Neural cell (in vitro differentiated cells): ENCODE measurements around the gene OR7A17. TPM values are rescaled to one million over a fixed set of nuclear protein-coding genes. Genes with fewer than 3 reads are reported as not detected.

Source experiments
- H2AFZ ChIP-seq: fragments of 200-600, 300-800 bp; sonication (generic), shearing (Covaris generic); 2 replicates; pipeline ENCODE4 v1.6.0; 2014; ENCODE audit warnings: low read depth, mild to moderate bottlenecking, antibody characterized with exemption, low read length, moderate library complexity
- H3F3A ChIP-seq: fragments of 200-600 bp; shearing (Covaris generic); 2 replicates; pipeline ENCODE4 v1.6.1; 2016; ENCODE audit warnings: mild to moderate bottlenecking, moderate library complexity, mixed read lengths, antibody characterized with exemption, low read length; ENCODE audit not compliant: insufficient read depth, poor library complexity, severe bottlenecking
- H3K27ac ChIP-seq: fragments of 200-600, 300-800 bp; sonication (generic), shearing (Covaris generic); 2 replicates; pipeline ENCODE4 v1.5.1; 2014; ENCODE audit warnings: mild to moderate bottlenecking, low read length, moderate library complexity
- H3K27me3 ChIP-seq: fragments of 300-800, 200-600 bp; sonication (generic), shearing (Covaris generic); 2 replicates; pipeline ENCODE4 v1.6.0; 2014; ENCODE audit warnings: mild to moderate bottlenecking, low read depth, low read length, moderate library complexity; ENCODE audit not compliant: insufficient read depth
- H3K36me3 ChIP-seq: fragments of 300-800, 200-600 bp; sonication (generic), shearing (Covaris generic); 2 replicates; pipeline ENCODE4 v1.5.1; 2014; ENCODE audit warnings: mild to moderate bottlenecking, antibody characterized with exemption, low read length, moderate library complexity; ENCODE audit not compliant: insufficient read depth
- H3K4me2 ChIP-seq: fragments of 300-800, 200-600 bp; sonication (generic), shearing (Covaris generic); 2 replicates; pipeline ENCODE4 v1.6.0; 2014; ENCODE audit warnings: mild to moderate bottlenecking, low read length
- H3K4me3 ChIP-seq: fragments of 300-800, 200-600 bp; sonication (generic), shearing (Covaris generic); 2 replicates; pipeline ENCODE4 v1.5.1; 2014; ENCODE audit warnings: mild to moderate bottlenecking, low read length, moderate library complexity
- H3K79me2 ChIP-seq: fragments of 200-600 bp; shearing (Covaris generic); replicated peaks from 2 replicates; pipeline ENCODE4 v1.6.0; 2014; ENCODE audit warnings: mild to moderate bottlenecking, low read length, moderate library complexity; ENCODE audit not compliant: insufficient read depth
- H3K9ac ChIP-seq: fragments of 300-800, 200-600 bp; sonication (generic), shearing (Covaris generic); 2 replicates; pipeline ENCODE4 v1.6.1; 2016; ENCODE audit warnings: mild to moderate bottlenecking, low read length, mixed read lengths
- H3K9me2 ChIP-seq: fragments of 200-600 bp; shearing (Covaris generic); 2 replicates; pipeline ENCODE4 v1.6.1; 2016; ENCODE audit warnings: mild to moderate bottlenecking, low read length, mixed read lengths; ENCODE audit not compliant: insufficient read depth
- H3K9me3 ChIP-seq: fragments of 200-600, 300-800 bp; sonication (generic), shearing (Covaris generic); 2 replicates; pipeline ENCODE4 v1.6.1; 2016; ENCODE audit warnings: mild to moderate bottlenecking, mixed run types, low read length, moderate library complexity, mixed read lengths
- H4K20me1 ChIP-seq: fragments of 200-600 bp; shearing (Covaris generic); 2 replicates; pipeline ENCODE4 v1.6.1; 2016; ENCODE audit warnings: mild to moderate bottlenecking, mixed run types; ENCODE audit not compliant: insufficient read depth
- EP300 ChIP-seq: fragments of 450-650 bp; conservative IDR thresholded peaks from 2 replicates; pipeline ENCODE4 v1.6.1; 2014; ENCODE audit warnings: antibody characterized with exemption, mild to moderate bottlenecking, moderate library complexity; ENCODE audit not compliant: poor library complexity, severe bottlenecking
- EZH2 ChIP-seq: fragments of 200-600, 300-800 bp; shearing (Covaris generic), sonication (generic); IDR thresholded peaks from 2 replicates; pipeline ENCODE4 v1.6.1; 2014; ENCODE audit warnings: antibody characterized with exemption, low read length, borderline replicate concordance, mild to moderate bottlenecking; ENCODE audit not compliant: insufficient read depth, poor library complexity, severe bottlenecking
- MXI1 ChIP-seq: fragments of 450-650 bp; conservative IDR thresholded peaks from 2 replicates; pipeline ENCODE4 v1.6.1; 2014; ENCODE audit warnings: antibody characterized with exemption, mild to moderate bottlenecking; ENCODE audit not compliant: poor library complexity, severe bottlenecking
- POLR2AphosphoS5 ChIP-seq: IDR thresholded peaks from 2 replicates; pipeline ENCODE4 v1.6.1; 2012
- RAD21 ChIP-seq: fragments of 450-650 bp; conservative IDR thresholded peaks from 2 replicates; pipeline ENCODE4 v1.6.1; 2014; ENCODE audit warnings: antibody characterized with exemption, mild to moderate bottlenecking, moderate library complexity
- SMC3 ChIP-seq: fragments of 450-650 bp; conservative IDR thresholded peaks from 2 replicates; pipeline ENCODE4 v1.6.1; 2014; ENCODE audit warnings: antibody characterized with exemption, mild to moderate bottlenecking, moderate library complexity; ENCODE audit not compliant: poor library complexity
- TAF1 ChIP-seq: IDR thresholded peaks from 2 replicates; pipeline ENCODE4 v1.6.1; 2012; ENCODE audit warnings: low read depth
- polyA plus RNA-seq: library from polyadenylated mRNA; depleted of rRNA; stranded (reverse); fragments of >200 nt; gene quantifications from 2 replicates; pipeline ENCODE4 v1.2.3, GENCODE V29; 2014
- TF ChIP-seq, protein P1 (sequence below): IDR thresholded peaks from 2 replicates; pipeline ENCODE4 v1.6.1; 2012; ENCODE audit warnings: borderline replicate concordance
- TF ChIP-seq, protein P2 (sequence below): fragments of 450-650 bp; IDR thresholded peaks from 2 replicates; pipeline ENCODE4 v1.5.1; 2014; ENCODE audit warnings: antibody characterized with exemption, mild to moderate bottlenecking, moderate library complexity; ENCODE audit not compliant: poor library complexity, severe bottlenecking

OR7A17 gene
- polyA plus RNA-seq, 1 donor from 2014 or later, result not detected

DNA sequence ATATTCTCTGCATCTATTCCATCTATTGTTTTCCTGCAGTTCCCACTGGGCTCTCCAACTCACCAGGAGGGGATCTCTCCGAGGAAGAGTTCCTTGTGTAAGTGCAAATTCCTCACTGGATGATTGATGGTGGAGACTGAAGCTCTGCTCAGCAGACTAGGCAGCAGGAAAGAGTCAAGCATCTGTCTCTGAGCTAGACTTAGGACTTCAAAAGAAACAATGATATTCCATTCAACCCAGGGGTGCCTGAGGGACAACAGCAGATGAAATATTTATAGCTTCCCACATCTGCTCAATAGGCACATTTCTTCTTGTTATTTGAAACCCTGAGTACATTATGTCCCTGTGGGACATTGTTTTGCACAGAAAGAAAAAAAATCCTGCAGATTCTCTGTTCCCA is 50.9 kb downstream of the OR7A17 start, which contains the start of the genes OR7A5 and OR7C1:
Gene OR7A5 (minus strand): TSS at position 175 of the 400 bp plus-strand sequence. CDS start 6,944 bp downstream, outside the sequence.
Gene OR7C1 (minus strand): TSS at position 175 of the 400 bp plus-strand sequence. CDS start 35,049 bp downstream, outside the sequence.
- no peaks in the 10 kb centered on the region for H4K20me1 ChIP-seq
- H3K79me2 ChIP-seq, result no peaks in the 10 kb centered on the region
- H3K27ac ChIP-seq, result no peak within 1 kb of the TSS
- H3K9me3 ChIP-seq, result no peaks in the 10 kb centered on the region
- no peaks in the 10 kb centered on the region for H3K27me3 ChIP-seq
- H3K9me2 ChIP-seq, result no peaks in the 10 kb centered on the region
- no peak within 1 kb of the TSS for H3K4me2 ChIP-seq
- no peak for TF ChIP-seq EP300
- TF ChIP-seq, protein P1, sequence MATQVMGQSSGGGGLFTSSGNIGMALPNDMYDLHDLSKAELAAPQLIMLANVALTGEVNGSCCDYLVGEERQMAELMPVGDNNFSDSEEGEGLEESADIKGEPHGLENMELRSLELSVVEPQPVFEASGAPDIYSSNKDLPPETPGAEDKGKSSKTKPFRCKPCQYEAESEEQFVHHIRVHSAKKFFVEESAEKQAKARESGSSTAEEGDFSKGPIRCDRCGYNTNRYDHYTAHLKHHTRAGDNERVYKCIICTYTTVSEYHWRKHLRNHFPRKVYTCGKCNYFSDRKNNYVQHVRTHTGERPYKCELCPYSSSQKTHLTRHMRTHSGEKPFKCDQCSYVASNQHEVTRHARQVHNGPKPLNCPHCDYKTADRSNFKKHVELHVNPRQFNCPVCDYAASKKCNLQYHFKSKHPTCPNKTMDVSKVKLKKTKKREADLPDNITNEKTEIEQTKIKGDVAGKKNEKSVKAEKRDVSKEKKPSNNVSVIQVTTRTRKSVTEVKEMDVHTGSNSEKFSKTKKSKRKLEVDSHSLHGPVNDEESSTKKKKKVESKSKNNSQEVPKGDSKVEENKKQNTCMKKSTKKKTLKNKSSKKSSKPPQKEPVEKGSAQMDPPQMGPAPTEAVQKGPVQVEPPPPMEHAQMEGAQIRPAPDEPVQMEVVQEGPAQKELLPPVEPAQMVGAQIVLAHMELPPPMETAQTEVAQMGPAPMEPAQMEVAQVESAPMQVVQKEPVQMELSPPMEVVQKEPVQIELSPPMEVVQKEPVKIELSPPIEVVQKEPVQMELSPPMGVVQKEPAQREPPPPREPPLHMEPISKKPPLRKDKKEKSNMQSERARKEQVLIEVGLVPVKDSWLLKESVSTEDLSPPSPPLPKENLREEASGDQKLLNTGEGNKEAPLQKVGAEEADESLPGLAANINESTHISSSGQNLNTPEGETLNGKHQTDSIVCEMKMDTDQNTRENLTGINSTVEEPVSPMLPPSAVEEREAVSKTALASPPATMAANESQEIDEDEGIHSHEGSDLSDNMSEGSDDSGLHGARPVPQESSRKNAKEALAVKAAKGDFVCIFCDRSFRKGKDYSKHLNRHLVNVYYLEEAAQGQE, result no peak
- no peak for TF ChIP-seq RAD21
- no peak for TF ChIP-seq MXI1
- no peak for TF ChIP-seq POLR2AphosphoS5
- TF ChIP-seq EZH2, result no peak
- TF ChIP-seq SMC3, result no peak
- TF ChIP-seq TAF1, result no peak
- TF ChIP-seq, protein P2, sequence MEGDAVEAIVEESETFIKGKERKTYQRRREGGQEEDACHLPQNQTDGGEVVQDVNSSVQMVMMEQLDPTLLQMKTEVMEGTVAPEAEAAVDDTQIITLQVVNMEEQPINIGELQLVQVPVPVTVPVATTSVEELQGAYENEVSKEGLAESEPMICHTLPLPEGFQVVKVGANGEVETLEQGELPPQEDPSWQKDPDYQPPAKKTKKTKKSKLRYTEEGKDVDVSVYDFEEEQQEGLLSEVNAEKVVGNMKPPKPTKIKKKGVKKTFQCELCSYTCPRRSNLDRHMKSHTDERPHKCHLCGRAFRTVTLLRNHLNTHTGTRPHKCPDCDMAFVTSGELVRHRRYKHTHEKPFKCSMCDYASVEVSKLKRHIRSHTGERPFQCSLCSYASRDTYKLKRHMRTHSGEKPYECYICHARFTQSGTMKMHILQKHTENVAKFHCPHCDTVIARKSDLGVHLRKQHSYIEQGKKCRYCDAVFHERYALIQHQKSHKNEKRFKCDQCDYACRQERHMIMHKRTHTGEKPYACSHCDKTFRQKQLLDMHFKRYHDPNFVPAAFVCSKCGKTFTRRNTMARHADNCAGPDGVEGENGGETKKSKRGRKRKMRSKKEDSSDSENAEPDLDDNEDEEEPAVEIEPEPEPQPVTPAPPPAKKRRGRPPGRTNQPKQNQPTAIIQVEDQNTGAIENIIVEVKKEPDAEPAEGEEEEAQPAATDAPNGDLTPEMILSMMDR, result no peak
- H3K4me3 ChIP-seq, result no peak within 1 kb of the TSS
- no peaks in the 10 kb centered on the region for H3K36me3 ChIP-seq
- no peak within 1 kb of the TSS for H2AFZ ChIP-seq
- H3K9ac ChIP-seq, result no peak within 1 kb of the TSS
- no peaks in the 10 kb centered on the region for H3F3A ChIP-seq

DNA sequence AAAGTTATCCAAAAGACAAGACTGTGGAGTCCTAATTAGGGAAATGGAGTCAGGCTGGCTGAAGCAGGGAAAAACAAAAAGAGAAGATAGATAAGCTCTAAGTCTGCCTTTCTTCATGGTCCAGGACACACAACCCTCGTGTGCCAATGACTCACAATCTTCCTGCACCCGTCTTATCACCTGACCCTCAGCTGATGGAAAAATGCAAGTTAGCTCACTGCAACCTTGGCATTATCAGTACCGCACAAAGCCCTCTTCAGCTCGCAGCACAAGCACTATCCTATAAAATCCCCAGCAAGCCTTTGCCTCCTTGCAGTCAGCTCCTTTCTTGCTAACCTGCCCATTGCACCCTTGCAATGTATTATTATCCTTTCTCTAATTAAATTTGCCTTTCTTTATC is 55.2 kb downstream of the OR7A17 start:
- H3K27ac ChIP-seq, result no peak overlapping the region
- no peak overlapping the region for H2AFZ ChIP-seq
- TF ChIP-seq RAD21 (no peak), POLR2AphosphoS5 (no peak), MXI1 (no peak), EP300 (no peak), SMC3 (no peak), TAF1 (no peak), EZH2 (no peak)
- TF ChIP-seq, protein P2, result no peak
- TF ChIP-seq, protein P1, result no peak
- H4K20me1 ChIP-seq, result no peaks in the 10 kb centered on the region
- H3K4me2 ChIP-seq, result no peak overlapping the region
- no peaks in the 10 kb centered on the region for H3F3A ChIP-seq
- no peaks in the 10 kb centered on the region for H3K79me2 ChIP-seq
- no peak overlapping the region for H3K4me3 ChIP-seq
- H3K9me2 ChIP-seq, result no peaks in the 10 kb centered on the region
- no peak overlapping the region for H3K9ac ChIP-seq
- no peaks in the 10 kb centered on the region for H3K9me3 ChIP-seq
- no peaks in the 10 kb centered on the region for H3K36me3 ChIP-seq
- H3K27me3 ChIP-seq, result no peaks in the 10 kb centered on the region
